HepG2 (cell line): Measurements from ENCODE around the gene LRBA.

Experiments
- ADNP ChIP-seq: sonication (generic); formaldehyde crosslinking; IDR thresholded peaks from 2 replicates; pipeline ENCODE4 v1.4.0; 2020; ENCODE audit warnings: missing genetic modification reagents
- BCLAF1 ChIP-seq: fragments of 450-650 bp; IDR thresholded peaks from 2 replicates; pipeline ENCODE4 v1.6.1; 2017; ENCODE audit warnings: mild to moderate bottlenecking
- TBP ChIP-seq: sonication (generic); formaldehyde crosslinking; IDR thresholded peaks from 2 replicates; pipeline ENCODE4 v1.5.0; 2020; ENCODE audit warnings: missing genetic modification reagents

DNA sequence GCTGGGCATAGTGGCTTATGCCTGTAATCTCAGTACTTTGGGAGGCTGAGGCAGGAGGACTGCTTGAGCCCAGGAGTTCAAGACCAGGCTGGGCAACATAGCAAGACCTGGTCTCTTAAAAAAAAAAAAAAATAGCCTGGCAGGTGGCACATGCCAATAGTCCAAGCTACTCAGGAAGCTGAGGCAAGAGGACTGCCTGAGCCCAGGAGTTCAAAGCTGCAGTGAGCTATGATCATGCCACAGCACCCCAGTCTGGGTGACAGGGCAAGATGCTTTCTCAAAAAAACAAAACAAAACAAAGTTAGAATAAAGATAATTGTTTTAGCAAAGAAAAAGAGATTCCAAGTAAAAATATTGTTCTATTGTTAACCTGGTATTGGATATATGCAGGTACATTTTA lies 75.0 kb downstream of the LRBA start:
- no peak for TF ChIP-seq ADNP (CRISPR knock-in tag)
- no peak for TF ChIP-seq TBP
- TF ChIP-seq BCLAF1 = no peak
